Measurements from ENCODE around the gene HRC.

HRC gene

GRCh38 chr19:49106648-49107135 is 48.5 kb downstream of the HRC start:
- H3K4me3 ChIP-seq (ENCODE audit: low read depth, low read length): no peak overlapping the region
- TF ChIP-seq CTCF (IDR thresholded peaks at IDR 0.05; ENCODE audit: low read depth, low read length) (peak; percentile 62), MYC (IDR thresholded peaks at IDR 0.05; ENCODE audit: low read depth, low read length) (no peak)
- peak; percentile 70 for DNase-seq (ENCODE audit: low read depth)

GRCh38 chr19:49104229-49104864 is 50.8 kb downstream of the HRC start:
- TF ChIP-seq MAX (IDR thresholded peaks at IDR 0.05; ENCODE audit: low read depth, low read length): no peak
- TF ChIP-seq MYC (IDR thresholded peaks at IDR 0.05; ENCODE audit: low read depth, low read length): no peak
- no peak for TF ChIP-seq POLR2A (IDR thresholded peaks at IDR 0.05; ENCODE audit: extremely low read depth, insufficient read length)
- no peak for TF ChIP-seq CTCF (IDR thresholded peaks at IDR 0.05; ENCODE audit: low read depth, low read length)
- DNase-seq (ENCODE audit: low read depth): no peak
- H3K4me3 ChIP-seq (ENCODE audit: low read depth, low read length): no peak overlapping the region

GRCh38 chr19:49103331-49104085 is 51.7 kb downstream of the HRC start:
- TF ChIP-seq MAX (IDR thresholded peaks at IDR 0.05; ENCODE audit: low read depth, low read length): no peak
- TF ChIP-seq POLR2A (IDR thresholded peaks at IDR 0.05; ENCODE audit: extremely low read depth, insufficient read length): no peak
- TF ChIP-seq CTCF (IDR thresholded peaks at IDR 0.05; ENCODE audit: low read depth, low read length): no peak
- TF ChIP-seq MYC (IDR thresholded peaks at IDR 0.05; ENCODE audit: low read depth, low read length): no peak
- DNase-seq (ENCODE audit: low read depth): no peak
- no peak overlapping the region for H3K4me3 ChIP-seq (ENCODE audit: low read depth, low read length)

- no peak for TF ChIP-seq POLR2A (IDR thresholded peaks at IDR 0.05; ENCODE audit: extremely low read depth, insufficient read length)
- TF ChIP-seq CTCF (IDR thresholded peaks at IDR 0.05; ENCODE audit: low read depth, low read length): no peak
- TF ChIP-seq MAX (IDR thresholded peaks at IDR 0.05; ENCODE audit: low read depth, low read length): no peak
- no peak for TF ChIP-seq MYC (IDR thresholded peaks at IDR 0.05; ENCODE audit: low read depth, low read length)
- no peak for DNase-seq (ENCODE audit: low read depth)
- H3K4me3 ChIP-seq (ENCODE audit: low read depth, low read length): no peak overlapping the region
Observed at GRCh38 chr19:49102303-49102702, 52.9 kb downstream of the HRC start.
